Astrocyte of the cerebellum (primary cell): ENCODE measurements around the gene SLC24A4.

Source experiments
- DNase-seq: peaks from one replicate; pipeline ENCODE4 v3.0.0-alpha.2; 2011; ENCODE audit warnings: low read depth
- H3K4me3 ChIP-seq: 2 replicates; pipeline ENCODE4 v1.5.1; 2011; ENCODE audit warnings: mild to moderate bottlenecking, low read depth, low read length, moderate library complexity
- in situ Hi-C: cut with HindIII; loops from 2 replicates; pipeline ENCODE4 v1.10.0; 2017; ENCODE audit warnings: low sequenced_read_pairs
- TF ChIP-seq, protein P1 (sequence below): IDR thresholded peaks from 2 replicates; pipeline ENCODE4 v1.5.1; 2012; ENCODE audit warnings: low read length, low read depth, moderate library complexity, mild to moderate bottlenecking; ENCODE audit errors: missing control alignments

The SLC24A4 gene

DNA sequence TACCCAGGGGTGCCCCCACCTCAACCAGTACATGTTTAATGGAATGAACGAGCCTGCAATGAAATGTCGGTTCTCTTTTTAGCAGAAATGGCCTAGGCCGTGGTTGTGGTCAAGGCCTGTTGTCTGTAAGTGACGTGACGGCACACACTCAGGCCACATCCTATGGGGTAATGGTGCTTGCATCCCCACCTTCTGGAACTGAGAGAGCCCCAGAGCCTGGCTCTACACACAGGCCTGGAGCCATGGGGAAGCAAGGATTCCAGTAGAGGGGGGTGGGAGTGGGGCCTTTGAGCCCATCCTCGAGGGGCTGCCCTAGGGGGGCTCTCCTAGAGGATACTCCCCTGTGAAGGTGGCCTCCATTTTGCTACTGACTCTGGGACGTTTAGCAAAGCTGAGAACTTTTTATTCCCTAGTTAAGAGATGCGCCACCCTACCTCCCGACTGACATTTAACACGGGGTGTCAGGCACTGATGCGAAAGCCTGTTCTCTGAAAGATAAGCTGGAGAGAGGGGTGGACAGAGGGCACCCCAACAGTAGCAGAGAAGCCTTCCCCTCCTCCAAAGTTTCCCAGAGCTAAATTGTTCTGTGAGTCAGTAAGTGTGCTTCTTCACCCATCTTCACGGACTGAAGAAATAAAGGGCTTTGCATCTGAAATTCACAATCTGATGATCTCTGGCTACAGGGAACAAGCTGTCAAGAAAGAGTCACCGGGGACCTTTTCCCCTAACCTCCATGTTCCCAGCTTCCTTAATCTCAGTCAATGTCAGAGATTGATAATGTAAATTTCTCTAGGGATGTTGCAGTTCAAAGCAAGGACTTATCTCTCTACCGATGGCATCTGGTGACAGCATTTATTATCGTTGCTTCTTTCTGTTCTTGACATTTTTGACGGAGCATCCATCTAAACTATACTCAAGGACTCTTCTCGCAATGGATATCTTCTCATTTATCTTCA is 197.4 kb downstream of the SLC24A4 start:
- no peak for DNase-seq

GRCh38 chr14:92521058-92521415 is 198.1 kb downstream of the SLC24A4 start:
- in situ Hi-C loops: loop anchor here (10.0 kb wide), 1 partner anchor 54 kb away; no protein-coding TSS in a partner anchor
- TF ChIP-seq, protein P1, sequence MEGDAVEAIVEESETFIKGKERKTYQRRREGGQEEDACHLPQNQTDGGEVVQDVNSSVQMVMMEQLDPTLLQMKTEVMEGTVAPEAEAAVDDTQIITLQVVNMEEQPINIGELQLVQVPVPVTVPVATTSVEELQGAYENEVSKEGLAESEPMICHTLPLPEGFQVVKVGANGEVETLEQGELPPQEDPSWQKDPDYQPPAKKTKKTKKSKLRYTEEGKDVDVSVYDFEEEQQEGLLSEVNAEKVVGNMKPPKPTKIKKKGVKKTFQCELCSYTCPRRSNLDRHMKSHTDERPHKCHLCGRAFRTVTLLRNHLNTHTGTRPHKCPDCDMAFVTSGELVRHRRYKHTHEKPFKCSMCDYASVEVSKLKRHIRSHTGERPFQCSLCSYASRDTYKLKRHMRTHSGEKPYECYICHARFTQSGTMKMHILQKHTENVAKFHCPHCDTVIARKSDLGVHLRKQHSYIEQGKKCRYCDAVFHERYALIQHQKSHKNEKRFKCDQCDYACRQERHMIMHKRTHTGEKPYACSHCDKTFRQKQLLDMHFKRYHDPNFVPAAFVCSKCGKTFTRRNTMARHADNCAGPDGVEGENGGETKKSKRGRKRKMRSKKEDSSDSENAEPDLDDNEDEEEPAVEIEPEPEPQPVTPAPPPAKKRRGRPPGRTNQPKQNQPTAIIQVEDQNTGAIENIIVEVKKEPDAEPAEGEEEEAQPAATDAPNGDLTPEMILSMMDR: no peak
- DNase-seq: no peak
- no peak overlapping the region for H3K4me3 ChIP-seq

More for the DNA sequence above, 197.4 kb downstream of the SLC24A4 start:
- TF ChIP-seq, protein P1: no peak
- no peak overlapping the region for H3K4me3 ChIP-seq
- in situ Hi-C loops: loop anchor here (10.0 kb wide), 1 partner anchor 54 kb away; no protein-coding TSS in a partner anchor

- in situ Hi-C loops: loop anchor here (10.0 kb wide), 1 partner anchor 51 kb away; no protein-coding TSS in a partner anchor
- DNase-seq: no peak
- no peak overlapping the region for H3K4me3 ChIP-seq
- TF ChIP-seq, protein P1: no peak
Observed at GRCh38 chr14:92523752-92524151, 200.8 kb downstream of the SLC24A4 start.

DNA sequence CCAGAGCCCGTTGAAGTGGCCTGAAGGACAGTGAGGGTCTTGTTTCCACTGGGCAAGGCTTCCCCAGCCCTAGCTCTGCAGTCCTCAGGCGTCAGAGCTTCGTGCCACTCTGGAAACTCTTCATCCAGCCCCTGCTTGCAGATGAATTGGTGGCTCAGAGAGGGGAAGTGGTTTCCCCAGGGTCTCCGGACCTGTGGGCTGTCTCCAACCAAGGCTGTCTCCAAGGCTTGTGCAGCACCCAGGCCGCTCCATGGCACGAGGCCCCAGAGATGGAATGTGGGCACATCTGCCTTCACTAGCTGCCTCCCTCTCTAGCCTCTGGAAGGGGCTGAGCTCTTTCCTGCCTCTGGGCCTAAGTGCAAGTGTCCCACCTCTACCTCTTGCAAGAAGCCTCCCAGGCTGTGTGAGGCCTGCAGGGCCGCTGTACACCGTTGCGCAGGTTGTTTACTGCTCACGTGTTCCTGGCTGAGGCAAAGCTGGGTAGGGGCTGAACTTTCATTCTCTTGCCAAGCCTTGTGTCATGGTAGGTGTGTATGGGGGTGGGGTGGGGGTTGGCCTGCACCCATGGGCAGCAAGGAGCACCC is 201.7 kb downstream of the SLC24A4 start:
- in situ Hi-C loops: loop anchor here (10.0 kb wide), 1 partner anchor 50 kb away; no protein-coding TSS in a partner anchor
- DNase-seq: no peak
- no peak overlapping the region for H3K4me3 ChIP-seq
- TF ChIP-seq, protein P1: no peak

GRCh38 chr14:92525322-92526095 is 202.5 kb downstream of the SLC24A4 start:
- DNase-seq: no peak
- no peak overlapping the region for H3K4me3 ChIP-seq
- TF ChIP-seq, protein P1: no peak
- in situ Hi-C loops: loop anchor here (10.0 kb wide), 1 partner anchor 49 kb away; no protein-coding TSS in a partner anchor

DNA sequence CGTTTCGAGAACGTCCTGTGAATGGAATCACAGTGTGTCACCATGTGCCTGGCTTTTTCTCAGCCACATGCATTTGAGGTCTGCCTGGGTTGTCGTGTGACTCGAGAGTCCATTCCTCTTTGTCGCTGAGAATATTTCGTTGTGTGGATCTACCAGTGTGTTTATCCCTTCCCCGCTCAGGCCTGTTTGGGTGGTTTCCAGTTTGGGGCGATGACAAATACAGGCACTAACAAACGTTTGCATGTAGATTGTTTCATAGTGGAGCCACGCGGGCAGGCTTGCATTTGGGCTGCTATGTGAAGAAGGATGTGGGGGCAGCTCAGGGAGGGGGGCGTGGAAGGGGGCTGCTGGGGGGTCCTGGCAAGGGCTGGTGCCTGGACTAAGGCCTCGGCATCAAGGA is 204.8 kb downstream of the SLC24A4 start:
- TF ChIP-seq, protein P1: no peak
- no peak for DNase-seq
- no peak overlapping the region for H3K4me3 ChIP-seq
- in situ Hi-C loops: loop anchor here (10.0 kb wide), 1 partner anchor 47 kb away; no protein-coding TSS in a partner anchor
